ENCODE data around the gene WWTR1.

DNA sequence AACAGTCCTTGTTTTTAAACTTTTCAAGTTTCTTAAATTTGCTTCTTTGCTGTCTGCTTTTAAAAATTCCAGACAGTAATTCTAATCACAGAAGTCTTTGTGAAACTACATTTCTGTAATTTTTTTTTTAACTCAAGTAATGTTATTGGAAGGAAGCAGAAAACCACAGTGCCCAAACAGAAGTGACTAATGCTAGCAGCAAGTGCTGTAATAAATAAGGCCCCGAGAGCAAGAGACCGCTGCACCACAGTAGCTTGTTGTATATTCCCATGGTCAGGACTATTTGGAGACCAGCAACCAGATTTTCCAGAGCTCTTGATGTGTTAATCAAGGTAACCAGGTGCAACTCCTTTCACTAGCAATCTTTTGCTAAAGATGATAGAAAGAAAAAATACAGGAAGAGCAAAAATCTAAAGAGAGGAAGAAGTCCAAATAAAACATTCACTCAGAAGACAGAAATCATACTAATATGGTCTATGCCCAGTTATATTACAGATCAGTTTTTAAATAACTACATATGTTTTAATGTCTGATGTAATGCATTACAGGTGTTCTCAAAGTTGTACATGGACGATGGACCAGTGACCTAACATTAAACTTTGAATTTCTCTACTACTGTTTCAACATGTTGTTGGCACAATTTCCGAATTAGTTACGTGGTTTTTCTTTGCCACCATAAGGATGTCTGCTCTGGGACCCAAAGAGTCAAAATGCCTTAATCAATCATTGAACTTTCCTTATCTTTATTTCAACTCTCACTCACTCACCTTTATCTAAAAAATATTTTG lies 36.4 kb downstream of the WWTR1 start:
- TF ChIP-seq, protein P1, sequence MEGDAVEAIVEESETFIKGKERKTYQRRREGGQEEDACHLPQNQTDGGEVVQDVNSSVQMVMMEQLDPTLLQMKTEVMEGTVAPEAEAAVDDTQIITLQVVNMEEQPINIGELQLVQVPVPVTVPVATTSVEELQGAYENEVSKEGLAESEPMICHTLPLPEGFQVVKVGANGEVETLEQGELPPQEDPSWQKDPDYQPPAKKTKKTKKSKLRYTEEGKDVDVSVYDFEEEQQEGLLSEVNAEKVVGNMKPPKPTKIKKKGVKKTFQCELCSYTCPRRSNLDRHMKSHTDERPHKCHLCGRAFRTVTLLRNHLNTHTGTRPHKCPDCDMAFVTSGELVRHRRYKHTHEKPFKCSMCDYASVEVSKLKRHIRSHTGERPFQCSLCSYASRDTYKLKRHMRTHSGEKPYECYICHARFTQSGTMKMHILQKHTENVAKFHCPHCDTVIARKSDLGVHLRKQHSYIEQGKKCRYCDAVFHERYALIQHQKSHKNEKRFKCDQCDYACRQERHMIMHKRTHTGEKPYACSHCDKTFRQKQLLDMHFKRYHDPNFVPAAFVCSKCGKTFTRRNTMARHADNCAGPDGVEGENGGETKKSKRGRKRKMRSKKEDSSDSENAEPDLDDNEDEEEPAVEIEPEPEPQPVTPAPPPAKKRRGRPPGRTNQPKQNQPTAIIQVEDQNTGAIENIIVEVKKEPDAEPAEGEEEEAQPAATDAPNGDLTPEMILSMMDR (conservative IDR thresholded peaks at IDR 0.05 in 1 of 2, IDR thresholded peaks at IDR 0.05 in 1 of 2; ENCODE audit: extremely low read depth in 1 of 2, insufficient read depth in 1 of 2, low read depth in 1 of 2, low read length in 2 of 2), result no peak
- TF ChIP-seq EZH2 (IDR thresholded peaks at IDR 0.05; ENCODE audit: borderline replicate concordance, low read length), result no peak

Measured in mammary epithelial cell (primary cell).